ENCODE measurements around the gene PPIL3. TPM values are rescaled to one million over a fixed set of nuclear protein-coding genes. Genes with fewer than 3 reads are reported as not detected.

PPIL3 gene
- total RNA-seq, 1 experiment from 2014 or later: 12.2 TPM

DNA sequence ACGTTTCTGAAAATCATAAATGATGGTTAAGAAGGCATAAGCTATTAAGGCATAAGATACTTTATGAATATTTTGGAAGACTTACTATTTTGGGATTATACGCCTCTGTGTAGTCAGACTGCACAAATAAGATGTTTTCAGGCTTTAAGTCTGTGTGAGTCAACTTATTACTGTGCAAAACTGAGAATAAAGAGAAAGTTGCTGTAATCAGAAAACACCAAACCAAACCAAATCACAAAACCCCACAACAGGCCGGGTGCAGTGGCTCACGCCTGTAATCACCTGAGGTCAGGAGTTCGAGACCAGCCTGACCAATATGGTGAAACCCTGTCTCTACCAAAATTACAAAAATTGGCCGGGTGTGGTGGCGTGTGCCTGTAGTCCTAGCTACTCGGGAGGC is 32.1 kb downstream of the PPIL3 start:
- Histone ChIP-seq H3K4me1 (ENCODE audit: control insufficient read depth, insufficient read depth, low read length) (peaks cover 18% of the 10 kb centered on the region), H3K27me3 (ENCODE audit: control insufficient read depth, insufficient read depth, low read length) (no peaks in the 10 kb centered on the region), H3K36me3 (ENCODE audit: control insufficient read depth, insufficient read depth, low read length) (peaks cover 71% of the 10 kb centered on the region), H3K9me3 (ENCODE audit: control insufficient read depth, insufficient read depth, low read depth, low read length) (no peaks in the 10 kb centered on the region), H3K27ac (ENCODE audit: low read length) (no peak overlapping the region), H3K4me3 (ENCODE audit: low read depth in 2 of 2, low read length in 2 of 2) (no peak overlapping the region)
- DNase-seq (ENCODE audit: low read depth, low spot score) (no peak), ATAC-seq (no peak)
- no TSS peak for BruUV-seq (replicated peaks)
- in situ Hi-C loops (cut with HindIII; ENCODE audit: low pct_unique_long_range_greater_than_20kb, low sequenced_read_pairs): no loop called here
- ChIA-PET POLR2A (no interaction called here), CTCF (interaction anchor here (0.7 kb wide), 1 partner anchor 12 kb away, joined by 3 read pairs; no protein-coding TSS in a partner anchor)
- intact Hi-C loops (cut with micrococcal nuclease; ENCODE audit: unreplicated experiment): no loop called here
- TF ChIP-seq, protein P1, sequence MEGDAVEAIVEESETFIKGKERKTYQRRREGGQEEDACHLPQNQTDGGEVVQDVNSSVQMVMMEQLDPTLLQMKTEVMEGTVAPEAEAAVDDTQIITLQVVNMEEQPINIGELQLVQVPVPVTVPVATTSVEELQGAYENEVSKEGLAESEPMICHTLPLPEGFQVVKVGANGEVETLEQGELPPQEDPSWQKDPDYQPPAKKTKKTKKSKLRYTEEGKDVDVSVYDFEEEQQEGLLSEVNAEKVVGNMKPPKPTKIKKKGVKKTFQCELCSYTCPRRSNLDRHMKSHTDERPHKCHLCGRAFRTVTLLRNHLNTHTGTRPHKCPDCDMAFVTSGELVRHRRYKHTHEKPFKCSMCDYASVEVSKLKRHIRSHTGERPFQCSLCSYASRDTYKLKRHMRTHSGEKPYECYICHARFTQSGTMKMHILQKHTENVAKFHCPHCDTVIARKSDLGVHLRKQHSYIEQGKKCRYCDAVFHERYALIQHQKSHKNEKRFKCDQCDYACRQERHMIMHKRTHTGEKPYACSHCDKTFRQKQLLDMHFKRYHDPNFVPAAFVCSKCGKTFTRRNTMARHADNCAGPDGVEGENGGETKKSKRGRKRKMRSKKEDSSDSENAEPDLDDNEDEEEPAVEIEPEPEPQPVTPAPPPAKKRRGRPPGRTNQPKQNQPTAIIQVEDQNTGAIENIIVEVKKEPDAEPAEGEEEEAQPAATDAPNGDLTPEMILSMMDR (IDR thresholded peaks at IDR 0.05): no peak
- TF ChIP-seq, protein P2, sequence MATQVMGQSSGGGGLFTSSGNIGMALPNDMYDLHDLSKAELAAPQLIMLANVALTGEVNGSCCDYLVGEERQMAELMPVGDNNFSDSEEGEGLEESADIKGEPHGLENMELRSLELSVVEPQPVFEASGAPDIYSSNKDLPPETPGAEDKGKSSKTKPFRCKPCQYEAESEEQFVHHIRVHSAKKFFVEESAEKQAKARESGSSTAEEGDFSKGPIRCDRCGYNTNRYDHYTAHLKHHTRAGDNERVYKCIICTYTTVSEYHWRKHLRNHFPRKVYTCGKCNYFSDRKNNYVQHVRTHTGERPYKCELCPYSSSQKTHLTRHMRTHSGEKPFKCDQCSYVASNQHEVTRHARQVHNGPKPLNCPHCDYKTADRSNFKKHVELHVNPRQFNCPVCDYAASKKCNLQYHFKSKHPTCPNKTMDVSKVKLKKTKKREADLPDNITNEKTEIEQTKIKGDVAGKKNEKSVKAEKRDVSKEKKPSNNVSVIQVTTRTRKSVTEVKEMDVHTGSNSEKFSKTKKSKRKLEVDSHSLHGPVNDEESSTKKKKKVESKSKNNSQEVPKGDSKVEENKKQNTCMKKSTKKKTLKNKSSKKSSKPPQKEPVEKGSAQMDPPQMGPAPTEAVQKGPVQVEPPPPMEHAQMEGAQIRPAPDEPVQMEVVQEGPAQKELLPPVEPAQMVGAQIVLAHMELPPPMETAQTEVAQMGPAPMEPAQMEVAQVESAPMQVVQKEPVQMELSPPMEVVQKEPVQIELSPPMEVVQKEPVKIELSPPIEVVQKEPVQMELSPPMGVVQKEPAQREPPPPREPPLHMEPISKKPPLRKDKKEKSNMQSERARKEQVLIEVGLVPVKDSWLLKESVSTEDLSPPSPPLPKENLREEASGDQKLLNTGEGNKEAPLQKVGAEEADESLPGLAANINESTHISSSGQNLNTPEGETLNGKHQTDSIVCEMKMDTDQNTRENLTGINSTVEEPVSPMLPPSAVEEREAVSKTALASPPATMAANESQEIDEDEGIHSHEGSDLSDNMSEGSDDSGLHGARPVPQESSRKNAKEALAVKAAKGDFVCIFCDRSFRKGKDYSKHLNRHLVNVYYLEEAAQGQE (IDR thresholded peaks at IDR 0.05; ENCODE audit: insufficient read depth in 1 of 2, low read depth in 2 of 2, low read length in 1 of 2): no peak
- TF ChIP-seq TCF7L2 (IDR thresholded peaks at IDR 0.05; ENCODE audit: low read depth, low read length) (no peak), POLR2AphosphoS5 (IDR thresholded peaks at IDR 0.05; ENCODE audit: low read depth, low read length) (no peak), SIN3A (IDR thresholded peaks at IDR 0.05; ENCODE audit: borderline replicate concordance, insufficient read depth, low read depth, low read length) (no peak)

DNA sequence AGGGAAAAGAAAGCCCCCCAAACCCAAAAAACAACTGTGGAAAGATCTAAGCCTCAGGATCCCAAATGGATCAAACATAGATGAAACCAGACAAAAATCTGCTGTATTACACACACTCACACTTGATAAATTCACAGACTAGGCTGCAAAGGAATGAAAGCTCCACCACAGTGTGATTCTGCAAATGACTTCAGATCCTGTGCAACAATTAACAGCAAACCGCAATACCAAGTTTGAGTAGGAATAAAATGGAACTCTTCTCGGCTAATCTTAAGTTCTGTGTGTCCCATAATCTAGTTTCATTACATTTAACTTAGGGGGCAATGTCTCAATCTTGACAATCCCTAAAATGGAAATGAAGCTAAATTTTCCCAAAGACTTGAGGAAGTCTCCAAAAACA is 36.3 kb downstream of the PPIL3 start:
- in situ Hi-C loops (cut with HindIII; ENCODE audit: low pct_unique_long_range_greater_than_20kb, low sequenced_read_pairs): no loop called here
- Histone ChIP-seq H3K9me3 (ENCODE audit: control insufficient read depth, insufficient read depth, low read depth, low read length) (no peaks in the 10 kb centered on the region), H3K4me1 (ENCODE audit: control insufficient read depth, insufficient read depth, low read length) (no peaks in the 10 kb centered on the region), H3K4me3 (ENCODE audit: low read depth in 2 of 2, low read length in 2 of 2) (no peak overlapping the region), H3K27me3 (ENCODE audit: control insufficient read depth, insufficient read depth, low read length) (no peaks in the 10 kb centered on the region), H3K27ac (ENCODE audit: low read length) (no peak overlapping the region), H3K36me3 (ENCODE audit: control insufficient read depth, insufficient read depth, low read length) (peaks cover 42% of the 10 kb centered on the region)
- ATAC-seq (no peak), DNase-seq (ENCODE audit: low read depth, low spot score) (no peak)
- intact Hi-C loops (cut with micrococcal nuclease; ENCODE audit: unreplicated experiment): no loop called here
- CTCF ChIA-PET: no interaction called here
- POLR2A ChIA-PET: interaction anchor here (1.0 kb wide), 1 partner anchor 11 kb away, joined by 3 read pairs; no protein-coding TSS in a partner anchor
- TF ChIP-seq, protein P2 (IDR thresholded peaks at IDR 0.05; ENCODE audit: insufficient read depth in 1 of 2, low read depth in 2 of 2, low read length in 1 of 2): no peak
- no peak for TF ChIP-seq POLR2AphosphoS5 (IDR thresholded peaks at IDR 0.05; ENCODE audit: low read depth, low read length)
- TF ChIP-seq TCF7L2 (IDR thresholded peaks at IDR 0.05; ENCODE audit: low read depth, low read length): no peak
- TF ChIP-seq, protein P1 (IDR thresholded peaks at IDR 0.05): no peak
- no peak for TF ChIP-seq SIN3A (IDR thresholded peaks at IDR 0.05; ENCODE audit: borderline replicate concordance, insufficient read depth, low read depth, low read length)
- no TSS peak for BruUV-seq (replicated peaks)
